ENCODE data around the gene SLFN11. TPM values are rescaled to one million over a fixed set of nuclear protein-coding genes. Genes with fewer than 3 reads are reported as not detected.
"Not testable (repeated sequence)": the region's sequence is repeated elsewhere in the genome, so short reads cannot be mapped to it uniquely, and the experiment has no call there.

Gene SLFN11
- total and polyA plus RNA-seq, 2 donors (not counting 1 experiment from before 2014, with no cell fraction given) = 63.6 to 74.1 TPM

- DNase-seq (ENCODE audit: low read depth in 2 of 2) = no peak
- Histone ChIP-seq H4K20me1 (ENCODE audit: control insufficient read depth, extremely low read depth, insufficient read depth, low read length) (no peaks in the 10 kb centered on the region), H3K79me2 (ENCODE audit: control insufficient read depth, insufficient read depth, low read length) (no peaks in the 10 kb centered on the region), H3K36me3 (ENCODE audit: control insufficient read depth, insufficient read depth, low read length) (no peaks in the 10 kb centered on the region), H3K27me3 (ENCODE audit: control insufficient read depth, insufficient read depth, low read length) (peaks cover 3% of the 10 kb centered on the region), H3K4me1 (ENCODE audit: control insufficient read depth, extremely low read depth, insufficient read depth, low read length) (peaks cover 2% of the 10 kb centered on the region), H3K9me3 (ENCODE audit: control insufficient read depth, insufficient read depth, low read depth, low read length) (no peaks in the 10 kb centered on the region), H3K9ac (ENCODE audit: insufficient read depth, low read length) (no peak overlapping the region), H2AFZ (ENCODE audit: low read length) (no peak overlapping the region), H3K27ac (ENCODE audit: insufficient read depth, low read length) (no peak overlapping the region), H3K4me2 (ENCODE audit: extremely low read depth, insufficient read depth, low read length) (no peak overlapping the region), H3K4me3 (replicated peaks in 1 of 4; ENCODE audit: control extremely low read depth in 1 of 4, insufficient read depth in 1 of 4, low read depth in 3 of 4, low read length in 4 of 4) (no peak overlapping the region)
- TF ChIP-seq EZH2 (IDR thresholded peaks at IDR 0.05; ENCODE audit: low read length, missing control alignments) (no peak), CTCF (conservative IDR thresholded peaks at IDR 0.05 in 1 of 2, IDR thresholded peaks at IDR 0.05 in 1 of 2; ENCODE audit: low read depth in 1 of 2, low read length in 2 of 2) (no peak)
Observed at GRCh38 chr17:35341411-35341992, 31.9 kb downstream of the SLFN11 start.

GRCh38 chr17:35338230-35338629 is 35.2 kb downstream of the SLFN11 start:
- H3K4me1 ChIP-seq (ENCODE audit: control insufficient read depth, extremely low read depth, insufficient read depth, low read length) = no peaks in the 10 kb centered on the region
- H3K4me2 ChIP-seq (ENCODE audit: extremely low read depth, insufficient read depth, low read length) = no peak overlapping the region
- H3K9ac ChIP-seq (ENCODE audit: insufficient read depth, low read length) = no peak overlapping the region
- no peak overlapping the region for H3K4me3 ChIP-seq (replicated peaks in 1 of 4; ENCODE audit: control extremely low read depth in 1 of 4, insufficient read depth in 1 of 4, low read depth in 3 of 4, low read length in 4 of 4)
- no peaks in the 10 kb centered on the region for H3K36me3 ChIP-seq (ENCODE audit: control insufficient read depth, insufficient read depth, low read length)
- H4K20me1 ChIP-seq (ENCODE audit: control insufficient read depth, extremely low read depth, insufficient read depth, low read length) = no peaks in the 10 kb centered on the region
- no peak overlapping the region for H2AFZ ChIP-seq (ENCODE audit: low read length)
- no peak overlapping the region for H3K27ac ChIP-seq (ENCODE audit: insufficient read depth, low read length)
- no peaks in the 10 kb centered on the region for H3K9me3 ChIP-seq (ENCODE audit: control insufficient read depth, insufficient read depth, low read depth, low read length)
- H3K27me3 ChIP-seq (ENCODE audit: control insufficient read depth, insufficient read depth, low read length) = peaks cover 12% of the 10 kb centered on the region
- no peaks in the 10 kb centered on the region for H3K79me2 ChIP-seq (ENCODE audit: control insufficient read depth, insufficient read depth, low read length)
- DNase-seq (ENCODE audit: low read depth in 2 of 2) = no peak
- TF ChIP-seq EZH2 (IDR thresholded peaks at IDR 0.05; ENCODE audit: low read length, missing control alignments) = no peak
- TF ChIP-seq CTCF (conservative IDR thresholded peaks at IDR 0.05 in 1 of 2, IDR thresholded peaks at IDR 0.05 in 1 of 2; ENCODE audit: low read depth in 1 of 2, low read length in 2 of 2) = no peak

GRCh38 chr17:35337364-35337763 is 36.1 kb downstream of the SLFN11 start:
- Histone ChIP-seq H4K20me1 (ENCODE audit: control insufficient read depth, extremely low read depth, insufficient read depth, low read length) (no peaks in the 10 kb centered on the region), H3K9ac (ENCODE audit: insufficient read depth, low read length) (no peak overlapping the region), H3K27ac (ENCODE audit: insufficient read depth, low read length) (no peak overlapping the region), H2AFZ (ENCODE audit: low read length) (no peak overlapping the region), H3K4me2 (ENCODE audit: extremely low read depth, insufficient read depth, low read length) (no peak overlapping the region), H3K4me1 (ENCODE audit: control insufficient read depth, extremely low read depth, insufficient read depth, low read length) (no peaks in the 10 kb centered on the region), H3K4me3 (replicated peaks in 1 of 4; ENCODE audit: control extremely low read depth in 1 of 4, insufficient read depth in 1 of 4, low read depth in 3 of 4, low read length in 4 of 4) (no peak overlapping the region), H3K27me3 (ENCODE audit: control insufficient read depth, insufficient read depth, low read length) (peaks cover 12% of the 10 kb centered on the region), H3K36me3 (ENCODE audit: control insufficient read depth, insufficient read depth, low read length) (no peaks in the 10 kb centered on the region), H3K9me3 (ENCODE audit: control insufficient read depth, insufficient read depth, low read depth, low read length) (no peaks in the 10 kb centered on the region), H3K79me2 (ENCODE audit: control insufficient read depth, insufficient read depth, low read length) (no peaks in the 10 kb centered on the region)
- DNase-seq (ENCODE audit: low read depth in 2 of 2) = no peak
- TF ChIP-seq CTCF (conservative IDR thresholded peaks at IDR 0.05 in 1 of 2, IDR thresholded peaks at IDR 0.05 in 1 of 2; ENCODE audit: low read depth in 1 of 2, low read length in 2 of 2) (no peak), EZH2 (IDR thresholded peaks at IDR 0.05; ENCODE audit: low read length, missing control alignments) (no peak)

- not testable (repeated sequence) for H3K4me3 ChIP-seq (replicated peaks in 1 of 4; ENCODE audit: control extremely low read depth in 1 of 4, insufficient read depth in 1 of 4, low read depth in 3 of 4, low read length in 4 of 4); H3K4me2 ChIP-seq (ENCODE audit: extremely low read depth, insufficient read depth, low read length); H3K36me3 ChIP-seq (ENCODE audit: control insufficient read depth, insufficient read depth, low read length); H2AFZ ChIP-seq (ENCODE audit: low read length); H3K9ac ChIP-seq (ENCODE audit: insufficient read depth, low read length); H3K9me3 ChIP-seq (ENCODE audit: control insufficient read depth, insufficient read depth, low read depth, low read length); H3K79me2 ChIP-seq (ENCODE audit: control insufficient read depth, insufficient read depth, low read length); H3K27ac ChIP-seq (ENCODE audit: insufficient read depth, low read length); DNase-seq (ENCODE audit: low read depth in 2 of 2); H4K20me1 ChIP-seq (ENCODE audit: control insufficient read depth, extremely low read depth, insufficient read depth, low read length); H3K4me1 ChIP-seq (ENCODE audit: control insufficient read depth, extremely low read depth, insufficient read depth, low read length)
- H3K27me3 ChIP-seq (ENCODE audit: control insufficient read depth, insufficient read depth, low read length) = peaks cover 12% of the 10 kb centered on the region
Observed at GRCh38 chr17:35333578-35333977, 39.8 kb downstream of the SLFN11 start.
